HG03521 (cell line): Measurements from ENCODE around the gene NELFCD.
"Not testable (repeated sequence)": the region's sequence is repeated elsewhere in the genome, so short reads cannot be mapped to it uniquely, and the experiment has no call there.

ENCODE experiments used
- ATAC-seq: cut with Tn5 transposase; IDR thresholded peaks from one replicate; pipeline ENCODE4 v1.9.1; 2021; ENCODE audit warnings: mild to moderate bottlenecking, moderate library complexity; ENCODE audit not compliant: unreplicated experiment

Gene NELFCD

DNA sequence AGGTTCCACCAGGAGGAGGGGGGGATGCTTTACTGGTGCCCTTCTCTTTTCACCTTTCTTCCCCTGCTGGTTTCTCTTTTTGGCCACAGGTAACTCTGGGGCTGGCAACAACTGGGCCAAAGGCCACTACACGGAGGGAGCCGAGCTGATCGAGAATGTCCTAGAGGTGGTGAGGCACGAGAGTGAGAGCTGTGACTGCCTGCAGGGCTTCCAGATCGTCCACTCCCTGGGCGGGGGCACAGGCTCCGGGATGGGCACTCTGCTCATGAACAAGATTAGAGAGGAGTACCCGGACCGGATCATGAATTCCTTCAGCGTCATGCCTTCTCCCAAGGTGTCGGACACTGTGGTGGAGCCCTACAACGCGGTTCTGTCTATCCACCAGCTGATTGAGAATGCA is 42.6 kb downstream of the NELFCD start:
- ATAC-seq = no peak

DNA sequence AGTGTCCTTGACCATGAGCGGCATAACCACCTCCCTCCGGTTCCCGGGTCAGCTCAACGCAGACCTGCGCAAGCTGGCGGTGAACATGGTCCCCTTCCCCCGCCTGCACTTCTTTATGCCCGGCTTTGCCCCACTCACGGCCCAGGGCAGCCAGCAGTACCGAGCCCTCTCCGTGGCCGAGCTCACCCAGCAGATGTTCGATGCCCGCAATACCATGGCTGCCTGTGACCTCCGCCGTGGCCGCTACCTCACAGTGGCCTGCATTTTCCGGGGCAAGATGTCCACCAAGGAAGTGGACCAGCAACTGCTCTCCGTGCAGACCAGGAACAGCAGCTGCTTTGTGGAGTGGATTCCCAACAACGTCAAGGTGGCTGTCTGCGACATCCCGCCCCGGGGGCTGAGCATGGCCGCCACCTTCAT is 43.1 kb downstream of the NELFCD start:
- ATAC-seq = no peak

DNA sequence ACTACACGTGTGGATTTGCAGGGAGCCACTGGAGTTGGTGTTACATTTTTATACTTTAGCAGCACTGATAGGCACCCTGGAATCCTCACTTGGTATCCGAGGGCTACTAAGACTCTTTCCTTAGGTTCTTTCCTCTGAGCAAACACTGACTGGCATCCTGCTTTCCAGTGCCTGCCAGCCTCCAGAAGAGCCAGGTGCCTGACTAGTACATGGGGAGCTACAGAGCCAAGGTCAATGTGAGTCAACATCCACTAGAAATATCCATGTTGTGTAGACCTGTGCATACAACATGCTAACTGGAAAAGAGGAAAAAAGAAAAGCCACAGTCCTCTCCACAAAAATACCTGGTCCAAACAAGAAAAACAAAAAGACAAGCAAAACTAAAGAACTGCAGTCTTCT is 44.0 kb downstream of the NELFCD start:
- no peak for ATAC-seq

DNA sequence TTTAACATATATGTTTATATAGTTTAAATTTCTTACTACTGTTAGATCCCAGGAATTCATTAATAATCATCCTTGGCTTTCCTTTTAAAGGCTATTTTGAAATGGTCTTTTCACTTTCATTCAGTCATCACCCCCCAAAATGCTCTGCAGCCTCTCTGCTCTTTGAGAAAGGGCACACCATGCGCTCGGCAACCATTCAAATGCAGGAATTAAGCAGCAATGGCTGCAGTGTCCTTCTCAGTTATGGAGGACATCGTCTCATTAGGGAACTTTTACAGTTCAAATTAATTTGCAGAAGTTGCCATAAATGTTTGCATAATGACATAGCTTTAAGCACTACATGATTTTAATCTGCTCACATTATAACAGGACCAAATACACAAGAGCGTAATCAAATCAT is 44.5 kb downstream of the NELFCD start:
- no peak for ATAC-seq

DNA sequence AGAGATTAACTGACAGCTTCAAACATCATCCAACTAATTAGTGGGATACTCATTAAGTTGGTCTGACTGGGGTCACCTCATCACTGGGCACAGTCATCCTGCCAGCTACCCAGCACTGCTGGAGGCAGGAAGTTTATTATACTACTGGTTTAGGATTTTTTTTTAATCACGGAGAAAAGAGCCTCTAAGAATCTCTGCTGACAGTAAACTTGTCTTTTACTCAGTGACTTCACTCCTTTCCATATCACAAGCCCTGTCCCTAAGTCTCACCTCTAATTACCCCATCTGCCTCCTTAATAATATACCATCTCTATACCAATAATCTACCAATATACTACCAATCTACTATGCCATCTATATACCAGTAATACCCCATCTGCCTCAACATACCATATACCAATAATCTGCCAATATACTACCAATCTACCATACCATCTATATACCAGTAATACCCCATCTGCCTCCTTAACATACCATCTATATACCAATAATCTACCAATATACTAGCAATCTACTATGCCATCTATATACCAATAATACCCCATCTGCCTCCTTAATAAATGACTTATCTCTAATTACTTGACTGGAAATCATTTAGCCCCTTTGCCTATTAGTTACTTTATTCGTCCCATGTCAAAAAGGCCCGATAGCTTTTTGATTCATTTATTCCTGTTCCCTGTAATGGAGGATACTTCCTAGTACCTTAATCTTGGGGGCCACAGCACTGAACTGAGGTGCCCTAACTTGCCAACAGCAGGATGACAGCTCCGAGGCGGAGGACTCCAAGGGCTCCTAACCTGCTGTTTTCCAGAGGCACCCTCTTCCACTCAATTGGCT is 46.1 kb downstream of the NELFCD start:
- no peak for ATAC-seq

DNA sequence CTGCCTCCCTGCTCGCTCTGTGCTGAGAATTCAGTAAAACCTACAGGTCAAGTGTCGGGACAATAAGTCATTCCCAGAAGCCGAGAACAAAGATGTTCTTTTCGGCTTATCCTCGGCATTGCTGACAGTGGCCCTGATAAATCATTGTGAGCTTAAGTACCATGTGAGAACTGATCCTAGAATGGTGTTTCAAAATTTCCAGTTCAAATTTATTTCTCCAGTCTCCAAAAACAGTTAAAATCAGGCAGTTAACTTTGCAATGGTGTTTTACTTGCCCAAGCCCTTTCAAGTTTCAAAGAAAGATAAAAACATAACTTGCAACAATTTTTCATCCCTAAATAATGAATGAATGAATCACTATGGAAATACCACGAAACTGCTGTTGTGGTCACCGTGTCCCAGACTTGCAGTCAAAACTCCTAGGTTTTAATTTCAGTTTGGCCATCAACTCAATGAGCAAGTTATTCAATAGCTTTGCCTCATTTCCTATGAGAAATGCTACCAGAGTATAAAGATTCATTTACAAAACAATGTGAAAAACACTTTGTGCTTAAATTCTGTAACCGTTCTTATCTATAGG is 46.8 kb downstream of the NELFCD start:
- ATAC-seq = no peak

DNA sequence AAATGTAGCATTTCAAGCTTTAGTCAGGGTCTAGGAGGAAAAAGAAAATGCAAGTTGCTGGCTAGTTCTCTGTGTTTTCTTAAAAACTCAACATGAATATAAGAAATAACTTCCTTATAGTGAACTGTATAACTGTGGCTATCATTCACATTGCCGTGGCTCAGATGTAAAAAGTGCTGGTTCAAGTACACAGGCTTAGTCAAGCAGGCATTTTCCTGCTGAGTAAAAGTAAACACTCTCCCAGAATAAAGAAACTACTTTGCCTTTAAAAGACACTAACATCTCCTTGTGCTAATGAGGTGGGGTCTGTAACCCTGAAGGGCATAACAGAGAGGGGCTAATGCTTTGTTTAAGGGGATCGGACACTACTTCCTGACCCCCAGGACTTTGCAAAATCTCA is 47.8 kb downstream of the NELFCD start:
- ATAC-seq = no peak

DNA sequence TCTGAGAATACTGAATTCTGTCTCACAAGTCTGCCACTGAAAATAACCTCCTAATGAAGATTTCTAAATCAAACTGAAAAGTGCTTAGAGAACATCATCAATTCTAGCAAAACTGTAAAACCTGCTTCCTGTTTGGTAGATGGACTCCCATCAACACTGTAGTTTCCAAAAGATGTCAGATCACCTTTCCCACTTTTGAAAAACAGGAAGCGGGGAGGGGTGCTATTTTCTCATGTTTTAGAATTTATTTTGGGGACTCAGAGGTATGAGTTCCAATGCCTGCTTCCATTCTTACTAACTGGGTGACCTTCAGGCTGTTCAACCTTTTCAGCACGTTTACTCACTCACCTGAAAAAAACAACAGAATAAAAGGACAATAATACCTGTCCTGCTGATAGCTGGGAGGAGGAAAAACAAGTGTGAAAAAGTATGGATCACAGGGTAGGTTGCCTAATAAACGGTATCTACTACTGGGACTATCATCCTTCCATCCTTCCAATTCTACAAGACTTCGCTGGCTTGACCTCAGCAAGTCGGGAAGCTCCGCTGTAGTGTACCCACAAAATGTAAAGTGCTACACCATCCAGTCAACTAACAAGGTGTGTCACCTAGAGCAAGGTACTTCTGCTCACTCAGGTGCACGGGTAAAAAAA is 50.0 kb downstream of the NELFCD start:
- no peak for ATAC-seq

DNA sequence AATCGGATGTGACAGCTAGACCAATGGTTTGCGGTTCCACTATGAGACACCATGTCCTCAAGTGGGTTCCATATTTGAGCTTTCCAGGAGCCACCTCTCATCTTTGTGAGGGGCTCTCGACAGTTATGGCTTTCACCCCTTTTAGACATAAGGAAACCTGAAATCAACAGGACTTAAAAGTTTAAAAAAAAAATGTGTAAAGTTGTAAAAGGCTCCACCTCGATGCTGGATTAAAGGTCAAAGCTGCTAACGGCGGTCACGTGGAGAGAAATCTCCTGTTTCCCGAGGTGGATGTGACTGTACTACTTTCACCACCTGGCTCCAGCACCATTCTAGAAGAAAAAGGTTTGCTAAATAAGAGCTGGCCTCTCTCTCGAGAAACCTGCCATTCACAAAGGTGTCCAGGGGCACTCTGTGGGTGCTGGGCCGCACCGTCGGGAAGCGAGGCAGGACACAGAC is 50.5 kb downstream of the NELFCD start:
- no peak for ATAC-seq

DNA sequence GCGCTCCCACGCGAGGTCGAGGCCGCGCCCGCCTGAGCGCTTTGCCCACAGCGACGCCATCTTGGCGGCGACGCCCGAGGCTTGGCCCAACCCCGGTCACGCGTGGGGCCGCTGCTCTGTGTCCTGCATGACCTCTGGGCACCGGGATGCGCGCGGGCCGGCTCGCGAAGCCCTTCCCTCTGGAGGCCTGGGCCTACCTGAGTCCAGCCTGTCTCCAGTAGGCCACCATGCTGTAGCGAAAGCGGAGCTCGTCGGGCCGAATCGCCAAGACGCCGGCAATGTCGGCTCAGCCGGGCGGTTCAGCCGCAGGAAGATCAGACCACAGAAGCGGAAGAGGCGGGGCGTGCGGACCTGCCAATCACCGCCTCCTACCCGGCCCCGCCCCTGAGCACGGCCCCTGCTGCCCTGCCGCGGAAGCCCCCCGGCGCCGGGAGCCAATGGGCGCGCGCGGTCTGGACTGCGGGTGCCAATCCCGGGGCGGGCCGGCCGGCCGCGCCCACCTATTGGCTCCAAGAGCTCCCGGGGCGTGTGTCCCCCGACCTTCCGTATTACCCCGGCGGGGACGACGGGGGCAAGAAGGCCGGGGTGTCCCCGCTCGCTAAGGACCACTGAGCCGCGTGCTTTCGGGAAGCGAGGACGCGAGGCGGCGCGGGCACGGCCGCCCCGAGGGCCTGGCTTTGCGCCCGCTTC is 51.1 kb downstream of the NELFCD start, which contains the start of gene ATP5F1E:
ATP5F1E (minus strand) TSS at position 313 of the 690 bp plus-strand sequence; CDS start at position 229, 84 bp downstream.
- peak; percentile 97 for ATAC-seq

DNA sequence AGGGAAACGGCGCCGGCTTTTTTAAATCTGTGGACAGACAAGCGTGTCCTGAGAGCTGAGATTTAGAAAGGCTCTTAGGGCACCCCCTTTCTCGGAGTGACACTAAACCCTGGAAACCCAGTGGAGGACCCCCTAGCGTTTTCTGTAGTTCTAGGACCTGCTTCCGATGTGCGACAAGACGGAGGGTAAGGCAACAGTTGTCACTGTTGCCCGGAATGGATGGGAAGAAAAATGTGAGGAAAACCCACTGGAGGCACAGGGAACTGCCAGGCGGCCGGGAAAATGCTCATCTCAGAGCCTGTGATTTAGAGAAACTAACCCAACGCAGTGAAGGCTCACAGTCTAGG is 51.6 kb downstream of the NELFCD start:
- no peak for ATAC-seq

DNA sequence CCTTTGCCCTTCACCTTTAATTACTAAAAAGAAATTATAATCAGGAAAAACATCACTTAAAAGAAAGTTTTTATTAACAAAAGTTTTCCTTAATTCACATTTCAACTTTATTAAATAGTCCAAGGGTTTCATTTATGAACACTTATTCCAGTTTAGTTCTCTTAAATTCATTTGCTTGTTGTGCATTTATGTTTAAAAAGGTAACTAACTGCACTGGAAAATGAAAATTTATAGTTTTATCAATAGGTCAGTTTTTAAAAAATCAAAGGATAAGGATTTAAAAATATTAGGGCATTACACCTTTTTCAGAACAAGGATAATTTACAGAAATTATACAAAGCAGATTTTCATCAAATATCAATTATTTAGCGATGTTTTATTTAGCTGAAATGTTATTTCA is 52.0 kb downstream of the NELFCD start:
- no peak for ATAC-seq

DNA sequence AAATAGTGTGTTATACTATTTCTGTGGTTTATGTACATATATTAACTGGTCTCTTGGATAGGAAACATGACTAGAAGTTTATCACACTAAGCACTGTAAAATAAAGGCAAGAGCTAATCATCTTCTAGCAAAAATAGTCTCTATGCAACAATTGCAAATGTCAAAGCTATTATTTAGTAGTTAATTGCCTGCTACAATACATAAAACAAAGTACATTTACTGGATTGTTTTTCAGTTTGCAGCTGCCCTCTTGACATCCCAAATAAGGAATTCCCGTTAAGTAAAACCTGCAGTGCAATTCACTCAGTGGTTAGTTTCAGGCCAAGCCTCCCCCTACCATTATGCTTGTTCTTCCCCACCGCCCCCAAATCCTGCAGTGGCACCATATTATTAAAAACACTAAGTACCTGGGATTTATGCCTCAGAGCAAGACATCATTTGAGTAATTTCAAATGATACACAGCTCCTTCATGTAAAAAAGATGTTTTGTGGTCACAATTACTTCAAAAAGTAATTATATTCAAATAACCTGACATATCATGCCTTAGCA is 52.6 kb downstream of the NELFCD start:
- no peak for ATAC-seq

DNA sequence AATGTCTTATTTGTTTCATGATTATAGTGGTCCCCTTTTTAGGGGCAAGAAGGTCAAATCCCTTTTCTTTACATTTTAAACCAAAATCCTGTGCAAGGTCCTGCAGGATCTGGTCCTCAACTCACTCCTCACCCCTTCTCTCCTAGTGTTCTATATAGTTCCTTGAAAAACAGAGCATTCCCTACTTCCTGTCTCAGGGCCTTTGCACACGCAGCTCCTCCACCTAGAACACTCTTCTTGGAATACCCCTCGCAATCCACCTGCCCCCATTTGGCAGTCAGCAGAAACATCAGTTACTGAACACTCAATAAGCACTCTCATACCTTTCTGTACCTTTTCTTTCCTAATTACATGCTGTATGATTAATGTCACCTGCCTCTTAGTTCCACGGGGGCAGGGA is 54.3 kb downstream of the NELFCD start:
- ATAC-seq = no peak

DNA sequence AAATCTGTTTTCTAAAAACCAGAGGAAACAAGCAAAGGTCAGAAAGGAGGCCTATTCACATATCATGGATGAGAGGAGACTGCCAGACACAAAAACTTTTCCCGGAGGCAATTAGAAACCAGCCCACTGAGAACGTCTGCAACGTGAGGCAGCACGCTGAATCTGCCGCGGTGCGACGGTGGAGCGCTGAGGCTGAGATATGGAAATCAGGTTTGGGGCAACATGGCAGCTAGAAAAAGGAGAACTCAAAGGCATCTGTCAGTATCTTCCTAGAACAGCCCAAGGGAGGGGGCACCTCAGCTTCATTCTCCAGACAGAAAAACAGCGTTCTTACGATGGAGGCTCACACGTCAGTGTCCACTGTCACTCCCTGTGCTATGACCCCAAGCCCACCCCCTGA is 56.3 kb downstream of the NELFCD start:
- no peak for ATAC-seq

DNA sequence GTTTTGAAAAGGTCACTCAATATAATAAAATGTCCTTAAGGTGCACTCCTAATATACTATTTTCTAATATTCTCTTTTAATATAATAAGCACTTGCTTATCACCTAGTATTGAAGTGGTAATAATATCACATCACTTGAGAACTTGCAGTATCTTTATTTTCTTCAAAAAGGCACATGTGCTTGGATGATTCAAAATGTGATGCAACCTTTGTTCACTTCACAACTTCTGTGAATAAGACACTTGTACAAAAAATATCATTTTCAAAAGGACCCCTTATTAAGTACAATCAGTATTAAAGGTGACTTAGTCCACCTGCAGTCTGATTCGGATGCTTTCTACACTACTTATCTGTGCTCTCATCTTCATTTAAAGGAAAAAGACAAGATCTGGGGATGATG is 58.2 kb downstream of the NELFCD start:
- no peak for ATAC-seq

DNA sequence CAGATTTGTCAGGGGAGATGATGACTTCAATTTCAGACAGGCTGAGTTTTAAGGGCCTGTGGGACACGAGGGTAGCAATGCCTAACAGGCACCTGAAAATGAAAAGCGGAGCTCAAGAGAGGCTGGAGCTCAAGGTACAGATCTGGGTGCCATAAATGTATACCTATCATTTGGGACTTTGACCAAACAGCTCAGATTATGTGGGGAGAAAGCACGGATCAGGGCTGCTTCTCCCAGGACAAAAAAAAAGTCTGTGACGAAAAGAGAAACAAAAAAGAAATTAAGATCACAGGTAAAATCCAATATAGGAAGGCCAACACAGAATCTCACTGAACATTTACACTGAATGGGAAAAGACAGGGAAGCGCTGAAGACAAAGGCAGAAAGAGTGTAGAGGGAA is 59.6 kb downstream of the NELFCD start:
- no peak for ATAC-seq

DNA sequence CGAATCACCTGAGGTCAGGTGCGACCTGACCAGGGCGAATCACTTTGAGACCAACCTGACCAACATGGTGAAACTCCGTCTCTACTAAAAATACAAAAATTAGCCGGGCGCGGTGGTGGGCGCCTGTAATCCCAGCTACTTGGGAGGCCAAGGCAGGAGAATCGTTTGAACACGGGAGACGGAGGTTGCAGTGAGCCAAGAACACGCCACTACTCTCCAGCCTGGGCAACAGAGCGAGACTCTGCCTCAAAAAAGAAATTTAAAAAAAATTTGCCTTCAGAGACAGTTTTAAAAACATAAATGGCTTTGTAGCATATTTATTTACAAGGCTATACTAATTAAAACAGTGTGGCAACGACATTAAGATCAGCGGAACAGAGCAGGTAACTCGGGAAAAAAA is 60.4 kb downstream of the NELFCD start:
- not testable (repeated sequence) for ATAC-seq

DNA sequence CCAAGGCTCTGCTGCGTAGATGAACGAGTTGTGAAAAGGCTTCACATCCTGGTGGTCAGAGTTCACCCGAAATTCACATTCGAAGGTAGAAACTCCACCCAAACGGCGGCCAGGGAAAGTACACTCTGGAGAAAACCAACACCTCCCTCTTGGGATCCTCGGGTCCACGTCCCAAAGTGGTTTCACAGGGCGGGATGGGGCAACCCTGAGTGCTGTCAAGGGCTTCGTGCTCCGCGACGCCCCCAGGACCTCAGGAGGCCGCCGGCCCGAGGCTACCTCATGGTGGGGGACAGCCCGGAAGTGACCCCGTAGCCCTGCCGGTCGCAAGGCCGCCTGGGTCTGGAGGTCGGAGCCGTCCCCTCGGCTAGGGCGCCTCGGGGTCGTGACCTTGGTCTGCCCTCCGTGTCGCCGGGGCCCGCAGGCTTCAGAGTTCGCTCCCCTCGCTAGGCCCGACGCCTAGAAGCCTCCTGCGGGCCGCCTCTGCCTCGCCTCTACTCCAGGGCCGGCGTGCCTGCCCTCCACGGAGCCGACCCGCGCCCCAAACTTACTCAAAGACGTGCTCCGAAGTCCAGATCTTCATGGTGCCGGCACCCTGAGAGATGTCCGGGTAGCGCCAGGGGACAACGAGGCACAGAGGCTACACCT is 61.2 kb downstream of the NELFCD start, which contains the start of gene PRELID3B:
PRELID3B (minus strand) TSS at position 636 of the 645 bp plus-strand sequence; CDS start at position 580, 56 bp downstream.
- peak; percentile 29 for ATAC-seq
